D721Med (cell line): ENCODE measurements around the gene UROD.

Experiments
- DNase-seq: peaks from one replicate; pipeline ENCODE4 v3.0.0; 2011; ENCODE audit warnings: low spot score; ENCODE audit not compliant: insufficient read length
- FAIRE-seq: peaks from 2 replicates; lab custom pipeline; 2011; peaks lifted over from hg19 to GRCh38; lab: Jason Lieb, UNC
- CTCF ChIP-seq: IDR thresholded peaks from 2 replicates; pipeline ENCODE4 v1.5.1; 2012; ENCODE audit warnings: mild to moderate bottlenecking, control low read depth; ENCODE audit not compliant: insufficient read depth; ENCODE audit errors: missing control alignments

UROD gene

DNA sequence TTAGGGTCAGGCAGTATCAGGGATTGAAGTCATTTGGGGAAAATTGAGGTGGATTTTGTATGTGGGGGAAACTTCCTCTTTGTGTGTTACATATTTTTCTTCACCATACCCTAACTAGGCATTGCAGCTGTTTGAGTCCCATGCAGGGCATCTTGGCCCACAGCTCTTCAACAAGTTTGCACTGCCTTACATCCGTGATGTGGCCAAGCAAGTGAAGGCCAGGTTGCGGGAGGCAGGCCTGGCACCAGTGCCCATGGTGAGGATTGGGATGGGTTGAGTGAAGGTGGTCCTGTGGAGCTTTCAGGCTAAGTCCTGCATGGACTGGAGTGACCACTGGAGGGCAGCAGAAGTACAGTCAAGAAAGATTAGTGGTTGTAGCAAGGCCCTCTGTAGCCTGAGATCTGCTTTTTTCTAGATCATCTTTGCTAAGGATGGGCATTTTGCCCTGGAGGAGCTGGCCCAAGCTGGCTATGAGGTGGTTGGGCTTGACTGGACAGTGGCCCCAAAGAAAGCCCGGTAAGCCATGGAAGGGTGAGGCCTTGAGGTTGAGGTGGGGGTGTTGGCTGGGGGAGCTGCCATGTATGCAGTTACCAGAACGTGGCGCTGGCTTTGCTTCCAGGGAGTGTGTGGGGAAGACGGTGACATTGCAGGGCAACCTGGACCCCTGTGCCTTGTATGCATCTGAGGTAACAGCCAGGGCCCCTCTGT lies 2.4 kb downstream of the UROD start:
- DNase-seq (no peak), FAIRE-seq (no peak)
- TF ChIP-seq CTCF: peak; percentile 91

GRCh38 chr1:45015683-45016082 lies 3.6 kb downstream of the UROD start:
- no peak for TF ChIP-seq CTCF
- FAIRE-seq (no peak), DNase-seq (no peak)

DNA sequence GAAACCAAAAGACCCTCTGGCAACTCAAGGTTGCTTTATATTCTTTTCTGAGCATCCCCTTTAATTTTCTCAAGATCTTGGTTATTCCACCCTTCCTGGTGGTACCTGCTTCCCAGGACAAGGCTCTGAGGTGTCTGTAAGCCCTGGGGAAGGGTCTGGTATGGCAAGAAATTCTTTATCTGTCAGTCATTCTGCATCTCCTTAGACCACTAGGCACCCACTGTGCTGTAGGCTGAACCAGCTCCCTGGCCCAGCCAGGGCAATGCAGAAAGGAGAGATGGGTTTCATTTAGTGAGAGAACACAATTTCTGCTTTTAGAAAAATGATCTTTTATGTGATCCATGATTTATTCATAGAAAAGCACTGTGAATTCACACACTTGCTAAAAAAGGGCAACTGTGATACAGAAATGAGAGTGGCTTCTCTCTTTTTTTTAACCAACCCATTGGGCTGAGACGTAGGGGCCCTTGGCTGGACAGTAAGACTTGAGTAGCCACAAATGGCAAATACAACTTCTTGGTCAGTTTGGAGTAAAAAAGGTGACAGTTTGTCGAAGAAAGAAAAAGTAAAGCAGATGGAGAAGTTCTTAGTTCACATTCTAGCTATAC lies 4.1 kb downstream of the UROD start:
- no peak for FAIRE-seq
- no peak for TF ChIP-seq CTCF

GRCh38 chr1:45016767-45017166 lies 4.7 kb downstream of the UROD start:
- DNase-seq (no peak), FAIRE-seq (no peak)
- TF ChIP-seq CTCF: no peak

More for the DNA sequence above, 4.1 kb downstream of the UROD start:
- DNase-seq: no peak

- DNase-seq (no peak), FAIRE-seq (no peak)
- TF ChIP-seq CTCF: peak; percentile 62
Measured at GRCh38 chr1:45018599-45019230, 6.7 kb downstream of the UROD start.

DNA sequence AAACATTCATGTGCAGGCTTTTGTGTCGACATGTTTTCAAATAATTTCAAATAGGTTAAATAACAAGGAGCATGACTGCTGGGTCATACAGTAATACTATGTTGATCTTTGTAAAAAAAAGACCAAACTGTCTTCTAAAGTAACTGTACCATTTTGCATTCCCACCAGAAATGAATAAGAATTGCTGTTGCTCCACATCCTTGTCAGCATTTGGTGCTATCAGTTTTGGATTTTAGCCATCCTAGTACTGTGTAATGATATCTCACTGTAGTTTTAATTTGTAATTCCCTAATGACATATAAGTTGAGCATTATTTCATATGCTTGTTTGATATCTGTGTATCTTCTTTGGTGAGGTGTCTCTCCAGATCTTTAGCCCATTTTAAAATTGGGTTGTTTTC lies 11.6 kb downstream of the UROD start:
- TF ChIP-seq CTCF: no peak
- FAIRE-seq: no peak
- DNase-seq: no peak

GRCh38 chr1:45026446-45026845 lies 14.4 kb downstream of the UROD start:
- no peak for FAIRE-seq
- DNase-seq: no peak
- TF ChIP-seq CTCF: no peak
